ENCODE measurements around the gene DHX8.
"Not testable (repeated sequence)": the region's sequence is repeated elsewhere in the genome, so short reads cannot be mapped to it uniquely, and the experiment has no call there.

The DHX8 gene

GRCh38 chr17:43464046-43464445 lies 19.7 kb upstream of the DHX8 start:
- peaks cover 17% of the 10 kb centered on the region for H3K4me1 ChIP-seq (ENCODE audit: control insufficient read depth, insufficient read depth, low read length)
- H3K4me3 ChIP-seq (ENCODE audit: low read length), result no peak overlapping the region
- no peak overlapping the region for H3K4me2 ChIP-seq (ENCODE audit: low read length)
- no peak overlapping the region for H3K9ac ChIP-seq (ENCODE audit: low read depth, low read length)
- H3K36me3 ChIP-seq (ENCODE audit: insufficient read depth, low read length), result no peaks in the 10 kb centered on the region
- no peaks in the 10 kb centered on the region for H3K9me3 ChIP-seq (replicated peaks; ENCODE audit: low read length)
- H3K27me3 ChIP-seq (ENCODE audit: control insufficient read depth, insufficient read depth, low read length), result peaks cover 6% of the 10 kb centered on the region

- Histone ChIP-seq H3K4me3 (ENCODE audit: low read length) (no peak overlapping the region), H3K4me1 (ENCODE audit: control insufficient read depth, insufficient read depth, low read length) (peaks cover 25% of the 10 kb centered on the region), H3K36me3 (ENCODE audit: insufficient read depth, low read length) (no peaks in the 10 kb centered on the region), H3K4me2 (ENCODE audit: low read length) (no peak overlapping the region), H3K9me3 (replicated peaks; ENCODE audit: low read length) (no peaks in the 10 kb centered on the region), H3K9ac (ENCODE audit: low read depth, low read length) (no peak overlapping the region), H3K27me3 (ENCODE audit: control insufficient read depth, insufficient read depth, low read length) (peaks cover 6% of the 10 kb centered on the region)
These were observed 18.7 kb upstream of the DHX8 start for GRCh38 chr17:43465049-43465448.

DNA sequence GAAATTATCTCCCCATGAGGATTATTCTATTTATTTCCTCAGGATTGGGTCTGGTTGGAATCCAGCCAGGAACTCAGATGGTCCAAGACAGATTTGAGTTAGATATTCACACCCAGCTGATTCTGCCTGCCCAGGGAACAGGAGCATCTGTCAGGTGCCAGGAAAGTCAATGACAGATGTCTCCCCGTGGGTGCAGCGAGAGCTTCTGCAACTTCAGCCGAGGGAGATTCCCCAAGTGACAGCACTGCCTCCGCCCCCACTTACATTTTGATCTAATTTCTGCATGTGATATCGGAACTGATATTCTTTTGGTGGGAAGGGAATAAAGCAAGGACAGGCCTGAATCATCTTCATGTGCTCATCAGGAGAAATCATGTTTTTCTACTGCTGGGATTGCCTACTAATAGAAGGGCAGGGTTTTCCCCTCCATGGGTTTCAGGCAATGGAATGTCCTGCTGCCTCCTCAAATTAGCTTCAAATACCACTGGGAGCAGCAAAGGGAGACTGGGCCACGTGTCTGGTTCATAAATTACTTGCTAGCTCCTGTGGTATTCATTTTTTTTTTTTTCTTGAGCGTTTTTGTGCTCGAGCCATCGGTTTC lies 15.7 kb upstream of the DHX8 start:
- Histone ChIP-seq H3K4me1 (ENCODE audit: control insufficient read depth, insufficient read depth, low read length) (peaks cover 25% of the 10 kb centered on the region), H3K9ac (ENCODE audit: low read depth, low read length) (peak overlapping the region; percentile 72), H3K27me3 (ENCODE audit: control insufficient read depth, insufficient read depth, low read length) (no peaks in the 10 kb centered on the region), H3K36me3 (ENCODE audit: insufficient read depth, low read length) (no peaks in the 10 kb centered on the region), H3K4me3 (ENCODE audit: low read length) (peak overlapping the region; percentile 32), H3K9me3 (replicated peaks; ENCODE audit: low read length) (no peaks in the 10 kb centered on the region), H3K4me2 (ENCODE audit: low read length) (peak overlapping the region; percentile 67)

GRCh38 chr17:43468691-43469139 lies 15.1 kb upstream of the DHX8 start:
- no peaks in the 10 kb centered on the region for H3K27me3 ChIP-seq (ENCODE audit: control insufficient read depth, insufficient read depth, low read length)
- no peaks in the 10 kb centered on the region for H3K9me3 ChIP-seq (replicated peaks; ENCODE audit: low read length)
- peaks cover 25% of the 10 kb centered on the region for H3K4me1 ChIP-seq (ENCODE audit: control insufficient read depth, insufficient read depth, low read length)
- no peaks in the 10 kb centered on the region for H3K36me3 ChIP-seq (ENCODE audit: insufficient read depth, low read length)
- peak overlapping the region; percentile 29 for H3K4me3 ChIP-seq (ENCODE audit: low read length)
- peak overlapping the region; percentile 67 for H3K4me2 ChIP-seq (ENCODE audit: low read length)
- H3K9ac ChIP-seq (ENCODE audit: low read depth, low read length), result peak overlapping the region; percentile 72

DNA sequence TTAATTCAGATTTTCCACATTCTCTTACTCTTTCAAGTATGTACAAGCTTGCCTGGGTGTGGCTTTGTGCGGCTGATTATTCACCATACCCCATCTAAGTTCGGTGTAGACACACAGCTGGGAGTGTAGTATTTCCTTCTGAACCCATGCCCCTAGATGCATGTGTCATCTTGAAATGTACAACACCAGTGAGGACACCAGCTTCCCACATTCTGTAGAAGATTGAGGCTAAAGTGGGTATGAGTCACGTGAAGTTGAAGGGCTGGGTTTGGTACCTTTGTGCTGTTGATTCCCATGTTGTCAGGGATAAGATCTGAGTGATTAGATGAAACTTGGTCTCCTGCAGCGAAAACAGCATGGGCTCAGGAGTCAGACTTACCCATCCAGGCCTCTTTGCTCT lies 14.6 kb upstream of the DHX8 start:
- Histone ChIP-seq H3K4me3 (ENCODE audit: low read length) (no peak overlapping the region), H3K36me3 (ENCODE audit: insufficient read depth, low read length) (no peaks in the 10 kb centered on the region), H3K9me3 (replicated peaks; ENCODE audit: low read length) (no peaks in the 10 kb centered on the region), H3K9ac (ENCODE audit: low read depth, low read length) (peak overlapping the region; percentile 72), H3K27me3 (ENCODE audit: control insufficient read depth, insufficient read depth, low read length) (no peaks in the 10 kb centered on the region), H3K4me1 (ENCODE audit: control insufficient read depth, insufficient read depth, low read length) (peaks cover 25% of the 10 kb centered on the region), H3K4me2 (ENCODE audit: low read length) (peak overlapping the region; percentile 67)

DNA sequence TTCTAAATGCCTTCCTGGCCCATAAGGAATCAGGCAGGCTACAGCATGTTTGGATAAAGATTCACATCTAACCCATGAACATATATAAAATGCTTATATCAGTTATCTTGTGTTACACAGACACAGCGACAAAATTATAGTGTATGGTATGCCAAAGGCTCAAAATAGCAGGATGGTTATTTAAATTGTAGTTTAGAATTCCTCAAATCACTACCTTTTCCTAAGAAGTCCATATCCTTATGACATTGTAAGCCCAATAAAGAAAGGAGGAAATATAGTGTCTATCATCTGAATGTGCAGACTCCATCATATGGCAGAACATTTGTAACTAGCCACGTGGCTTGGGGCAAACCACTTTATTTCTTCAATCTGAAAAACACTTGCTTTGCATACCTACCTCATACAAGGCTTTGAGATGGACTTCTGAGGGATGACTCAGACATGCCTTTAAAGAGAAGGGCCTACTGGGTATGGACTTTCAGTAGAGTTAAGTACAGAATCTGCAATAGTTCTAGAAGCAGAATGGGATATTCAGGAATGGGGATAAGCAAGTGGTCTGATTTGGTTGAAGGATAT lies 12.1 kb upstream of the DHX8 start:
- Histone ChIP-seq H3K4me1 (ENCODE audit: control insufficient read depth, insufficient read depth, low read length) (peaks cover 25% of the 10 kb centered on the region), H3K9me3 (replicated peaks; ENCODE audit: low read length) (no peaks in the 10 kb centered on the region), H3K27me3 (ENCODE audit: control insufficient read depth, insufficient read depth, low read length) (no peaks in the 10 kb centered on the region), H3K36me3 (ENCODE audit: insufficient read depth, low read length) (no peaks in the 10 kb centered on the region), H3K4me2 (ENCODE audit: low read length) (no peak overlapping the region), H3K4me3 (ENCODE audit: low read length) (no peak overlapping the region), H3K9ac (ENCODE audit: low read depth, low read length) (no peak overlapping the region)

DNA sequence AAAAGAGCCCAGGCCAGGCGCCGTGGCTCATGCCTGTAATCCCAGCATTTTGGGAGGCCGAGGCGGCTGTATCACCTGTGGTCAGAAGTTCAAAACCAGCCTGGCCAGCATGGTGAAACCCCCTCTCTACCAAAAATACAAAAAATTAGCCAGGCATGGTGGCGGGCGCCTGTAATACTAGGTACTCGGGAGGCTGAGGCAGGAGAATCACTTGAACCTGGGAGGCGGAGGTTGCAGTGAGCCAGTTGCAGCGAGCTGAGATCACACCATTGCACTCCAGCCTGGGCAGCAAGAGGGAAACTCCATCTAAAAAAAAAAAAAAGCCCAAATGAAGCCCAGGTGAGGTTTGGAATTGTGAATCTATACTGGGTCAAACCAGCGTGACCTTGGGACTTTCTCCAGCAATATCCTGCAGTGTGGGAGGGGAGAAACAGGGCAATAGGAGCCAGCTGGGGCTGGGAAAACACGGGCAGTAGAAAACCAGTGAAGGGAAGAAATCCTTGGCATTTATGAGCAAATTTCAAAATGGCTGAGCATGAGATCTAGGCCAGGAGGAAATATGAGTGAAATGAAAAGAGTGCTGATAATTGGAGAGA lies 8.2 kb upstream of the DHX8 start:
- no peaks in the 10 kb centered on the region for H3K4me1 ChIP-seq (ENCODE audit: control insufficient read depth, insufficient read depth, low read length)
- no peaks in the 10 kb centered on the region for H3K36me3 ChIP-seq (ENCODE audit: insufficient read depth, low read length)
- no peak overlapping the region for H3K9ac ChIP-seq (ENCODE audit: low read depth, low read length)
- H3K27me3 ChIP-seq (ENCODE audit: control insufficient read depth, insufficient read depth, low read length), result no peaks in the 10 kb centered on the region
- H3K4me2 ChIP-seq (ENCODE audit: low read length), result no peak overlapping the region
- H3K9me3 ChIP-seq (replicated peaks; ENCODE audit: low read length), result no peaks in the 10 kb centered on the region
- no peak overlapping the region for H3K4me3 ChIP-seq (ENCODE audit: low read length)

DNA sequence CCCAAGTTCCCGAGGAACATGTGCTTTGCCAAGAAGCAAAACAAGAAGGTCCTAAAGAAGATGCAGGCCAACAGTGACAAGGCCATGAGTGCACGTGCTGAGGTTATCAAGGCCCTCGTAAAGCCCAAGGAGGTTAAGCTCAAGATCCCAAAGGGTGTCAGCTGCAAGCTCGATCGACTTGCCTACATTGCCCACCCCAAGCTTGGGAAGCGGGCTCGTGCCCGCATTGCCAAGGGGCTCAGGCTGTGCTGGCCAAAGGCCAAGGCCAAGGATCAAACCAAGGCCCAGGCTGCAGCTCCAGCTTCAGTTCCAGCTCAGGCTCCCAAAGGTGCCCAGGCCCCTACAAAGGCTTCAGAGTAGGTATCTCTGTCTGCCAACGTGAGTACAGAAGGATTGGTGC lies 7.5 kb upstream of the DHX8 start:
- not testable (repeated sequence) for H3K9ac ChIP-seq (ENCODE audit: low read depth, low read length); H3K4me1 ChIP-seq (ENCODE audit: control insufficient read depth, insufficient read depth, low read length); H3K27me3 ChIP-seq (ENCODE audit: control insufficient read depth, insufficient read depth, low read length); H3K4me2 ChIP-seq (ENCODE audit: low read length); H3K4me3 ChIP-seq (ENCODE audit: low read length); H3K36me3 ChIP-seq (ENCODE audit: insufficient read depth, low read length); H3K9me3 ChIP-seq (replicated peaks; ENCODE audit: low read length)

DNA sequence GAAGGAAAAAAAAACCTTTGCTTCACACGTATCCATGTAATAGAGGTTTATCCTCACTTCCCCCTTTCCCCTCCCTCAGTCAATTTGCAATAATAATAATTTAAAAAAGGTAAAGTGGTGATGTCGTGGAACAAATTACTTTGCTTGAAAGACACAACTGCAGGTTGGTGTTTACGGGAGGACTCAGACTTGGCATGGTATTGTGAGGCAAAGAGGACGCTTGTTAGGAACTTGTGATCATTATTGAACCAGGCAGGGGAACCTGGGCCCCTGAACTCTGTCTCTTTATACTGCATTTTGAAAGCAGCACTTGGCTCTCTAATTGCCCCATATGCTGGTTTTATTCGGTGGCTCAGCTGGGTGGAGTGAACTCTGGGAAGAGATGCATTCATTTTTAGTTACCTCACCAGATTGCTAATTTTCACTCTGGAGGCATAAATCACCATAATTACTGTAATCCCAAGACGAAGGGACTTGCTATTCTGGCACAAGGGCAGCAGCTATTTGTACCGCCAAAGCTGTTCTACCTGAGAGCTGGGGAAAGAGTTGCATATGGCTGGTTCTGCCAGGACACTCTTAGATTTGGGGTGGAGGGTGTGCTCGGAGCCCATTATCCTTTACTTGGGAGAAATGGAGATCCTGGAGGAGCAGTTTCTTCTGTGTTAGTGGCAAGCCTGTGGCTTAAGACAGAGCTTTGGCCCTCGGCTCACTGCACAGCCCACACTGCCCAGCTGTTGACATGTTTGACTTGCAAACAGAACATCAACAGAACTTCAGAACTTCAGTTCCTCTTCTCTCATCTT lies 5.7 kb upstream of the DHX8 start:
- Histone ChIP-seq H3K27me3 (ENCODE audit: control insufficient read depth, insufficient read depth, low read length) (no peaks in the 10 kb centered on the region), H3K4me1 (ENCODE audit: control insufficient read depth, insufficient read depth, low read length) (peaks cover 3% of the 10 kb centered on the region), H3K9me3 (replicated peaks; ENCODE audit: low read length) (no peaks in the 10 kb centered on the region), H3K4me3 (ENCODE audit: low read length) (no peak overlapping the region), H3K4me2 (ENCODE audit: low read length) (no peak overlapping the region), H3K9ac (ENCODE audit: low read depth, low read length) (no peak overlapping the region), H3K36me3 (ENCODE audit: insufficient read depth, low read length) (no peaks in the 10 kb centered on the region)

DNA sequence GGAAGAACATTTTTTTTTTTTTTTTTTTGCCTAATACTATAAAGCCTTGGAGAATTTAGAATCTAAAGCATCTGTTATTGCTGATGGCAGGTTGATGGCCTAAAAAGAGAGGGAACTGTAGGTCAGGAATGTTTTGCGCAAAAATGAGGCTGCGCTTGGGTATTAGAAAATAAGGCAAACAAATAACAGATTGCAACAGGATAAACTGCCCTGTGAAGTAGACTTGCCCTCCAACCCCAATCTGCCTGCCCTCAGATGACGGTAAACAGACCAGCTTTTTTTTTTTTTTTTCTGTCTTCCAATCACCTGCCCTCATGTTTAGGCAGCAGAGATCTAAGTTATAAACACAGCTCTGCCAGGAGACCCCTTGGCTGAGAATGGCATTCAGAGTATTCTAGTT lies 3.8 kb upstream of the DHX8 start:
- H3K4me3 ChIP-seq (ENCODE audit: low read length), result no peak overlapping the region
- no peaks in the 10 kb centered on the region for H3K36me3 ChIP-seq (ENCODE audit: insufficient read depth, low read length)
- no peak overlapping the region for H3K4me2 ChIP-seq (ENCODE audit: low read length)
- H3K9me3 ChIP-seq (replicated peaks; ENCODE audit: low read length), result no peaks in the 10 kb centered on the region
- no peaks in the 10 kb centered on the region for H3K27me3 ChIP-seq (ENCODE audit: control insufficient read depth, insufficient read depth, low read length)
- H3K9ac ChIP-seq (ENCODE audit: low read depth, low read length), result no peak overlapping the region
- H3K4me1 ChIP-seq (ENCODE audit: control insufficient read depth, insufficient read depth, low read length), result peaks cover 10% of the 10 kb centered on the region

DNA sequence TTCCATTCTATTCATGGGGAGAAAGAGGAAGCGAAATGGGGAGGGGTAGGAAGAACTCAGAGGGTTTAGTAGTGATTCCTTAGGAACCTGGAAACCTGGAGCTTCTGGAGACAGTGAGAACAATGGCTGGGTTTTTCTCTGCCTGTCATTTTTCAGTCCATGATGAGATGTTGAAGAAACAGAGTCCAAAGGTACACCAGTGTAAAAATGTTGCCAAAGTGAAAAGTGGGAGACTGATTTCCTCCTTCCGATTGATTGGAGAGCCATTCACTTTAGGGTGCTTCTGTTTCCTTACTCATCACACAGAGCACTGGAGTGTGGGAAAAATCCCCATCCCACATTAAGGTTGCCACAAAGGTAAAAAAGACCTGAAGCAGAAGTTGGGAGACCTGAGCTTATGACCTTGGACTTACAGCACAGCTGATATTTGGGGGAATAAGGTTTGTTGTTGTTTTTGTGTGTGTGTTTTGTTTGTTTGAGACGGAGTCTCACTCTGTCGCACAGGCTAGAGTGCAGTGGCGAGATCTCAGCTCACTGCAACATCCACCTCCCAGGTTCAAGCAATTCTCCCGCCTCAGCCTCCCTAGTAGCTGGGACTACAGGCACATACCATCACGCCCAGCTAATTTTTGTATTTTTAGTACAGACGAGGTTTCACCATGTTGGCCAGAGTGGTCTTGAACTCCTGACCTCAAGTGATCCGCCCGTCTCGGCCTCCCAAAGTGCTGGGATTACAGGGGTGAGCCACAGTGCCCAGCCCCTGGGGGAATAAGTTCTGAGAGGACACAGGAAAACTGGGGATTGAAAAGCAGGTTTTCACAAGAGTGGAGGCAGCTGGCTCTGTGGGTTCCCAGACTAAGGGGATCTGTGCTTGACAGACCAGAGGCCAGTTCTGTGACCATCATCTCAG lies 1.4 kb upstream of the DHX8 start:
- peak overlapping the region; percentile 79 for H3K9ac ChIP-seq (ENCODE audit: low read depth, low read length)

More for the DNA sequence above, 1.4 kb upstream of the DHX8 start:
- Histone ChIP-seq H3K36me3 (ENCODE audit: insufficient read depth, low read length) (no peaks in the 10 kb centered on the region), H3K27me3 (ENCODE audit: control insufficient read depth, insufficient read depth, low read length) (no peaks in the 10 kb centered on the region), H3K4me2 (ENCODE audit: low read length) (no peak overlapping the region), H3K9me3 (replicated peaks; ENCODE audit: low read length) (no peaks in the 10 kb centered on the region), H3K4me1 (ENCODE audit: control insufficient read depth, insufficient read depth, low read length) (peaks cover 18% of the 10 kb centered on the region), H3K4me3 (ENCODE audit: low read length) (no peak overlapping the region)
